Neural progenitor cell (in vitro differentiated cells): ENCODE measurements around the gene CHPF2.

Source experiments
- EZH2 ChIP-seq: fragments of 200-600 bp; sonication (generic); IDR thresholded peaks from 2 replicates; pipeline ENCODE4 v1.6.1; 2017; ENCODE audit warnings: antibody characterized with exemption, mild to moderate bottlenecking, moderate library complexity
- EZH2phosphoT487 ChIP-seq: fragments of 200-600 bp; sonication (generic); IDR thresholded peaks from 2 replicates; pipeline ENCODE4 v1.6.1; 2017; ENCODE audit warnings: antibody characterized with exemption
- TF ChIP-seq, protein P1 (sequence below): fragments of 200-600 bp; sonication (generic); IDR thresholded peaks from 2 replicates; pipeline ENCODE4 v1.5.1; 2017; ENCODE audit warnings: antibody characterized with exemption, mild to moderate bottlenecking

DNA sequence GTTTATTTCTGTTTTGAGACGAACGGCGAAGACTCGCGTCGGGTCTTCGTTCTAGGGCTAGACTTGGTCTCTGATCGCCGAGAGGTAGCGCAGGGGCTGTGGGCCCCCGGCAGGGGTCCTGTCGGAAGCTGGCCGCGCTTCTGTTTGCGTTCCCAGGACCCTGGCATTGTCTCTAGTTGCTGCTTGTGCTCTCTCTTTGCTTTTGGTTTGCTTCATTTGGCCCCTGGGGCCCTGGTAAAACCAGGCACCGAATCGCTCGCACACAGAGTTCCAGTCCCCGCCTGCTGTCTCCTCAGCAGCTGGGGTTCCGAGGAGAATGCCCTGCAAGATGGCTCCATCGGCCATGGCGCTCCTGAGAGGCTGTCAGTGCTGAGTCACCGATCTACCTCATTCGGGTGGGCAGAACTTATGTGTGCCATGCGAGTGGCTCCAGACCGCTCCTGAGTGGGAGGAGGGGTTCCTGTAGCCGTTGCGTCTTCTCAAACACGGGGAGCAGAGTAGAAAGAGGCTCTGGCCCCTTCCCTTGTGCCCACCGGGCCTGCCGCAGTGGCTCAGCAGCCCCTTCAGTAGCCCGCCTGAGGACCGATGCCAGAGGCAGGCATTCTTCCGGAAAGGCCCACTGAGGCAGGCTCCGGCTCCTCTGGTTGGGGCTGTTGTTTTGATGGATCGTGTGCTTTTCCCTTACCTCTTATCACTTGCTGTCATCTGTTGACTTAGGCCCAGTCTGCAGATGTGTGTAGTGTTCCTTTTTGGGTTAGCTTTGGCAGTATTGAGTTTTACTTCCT is 826 bp downstream of the CHPF2 start:
- TF ChIP-seq EZH2phosphoT487, result no peak
- TF ChIP-seq, protein P1, sequence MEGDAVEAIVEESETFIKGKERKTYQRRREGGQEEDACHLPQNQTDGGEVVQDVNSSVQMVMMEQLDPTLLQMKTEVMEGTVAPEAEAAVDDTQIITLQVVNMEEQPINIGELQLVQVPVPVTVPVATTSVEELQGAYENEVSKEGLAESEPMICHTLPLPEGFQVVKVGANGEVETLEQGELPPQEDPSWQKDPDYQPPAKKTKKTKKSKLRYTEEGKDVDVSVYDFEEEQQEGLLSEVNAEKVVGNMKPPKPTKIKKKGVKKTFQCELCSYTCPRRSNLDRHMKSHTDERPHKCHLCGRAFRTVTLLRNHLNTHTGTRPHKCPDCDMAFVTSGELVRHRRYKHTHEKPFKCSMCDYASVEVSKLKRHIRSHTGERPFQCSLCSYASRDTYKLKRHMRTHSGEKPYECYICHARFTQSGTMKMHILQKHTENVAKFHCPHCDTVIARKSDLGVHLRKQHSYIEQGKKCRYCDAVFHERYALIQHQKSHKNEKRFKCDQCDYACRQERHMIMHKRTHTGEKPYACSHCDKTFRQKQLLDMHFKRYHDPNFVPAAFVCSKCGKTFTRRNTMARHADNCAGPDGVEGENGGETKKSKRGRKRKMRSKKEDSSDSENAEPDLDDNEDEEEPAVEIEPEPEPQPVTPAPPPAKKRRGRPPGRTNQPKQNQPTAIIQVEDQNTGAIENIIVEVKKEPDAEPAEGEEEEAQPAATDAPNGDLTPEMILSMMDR, result no peak
- no peak for TF ChIP-seq EZH2
